ENCODE results near the gene ARFIP2.

GRCh38 chr11:6455070-6455469 is 26.1 kb downstream of the ARFIP2 start:
- TF ChIP-seq CTCF (IDR thresholded peaks at IDR 0.05) = no peak
- TF ChIP-seq ZFX (IDR thresholded peaks at IDR 0.05; ENCODE audit: borderline replicate concordance) = no peak

All from 22Rv1 (cell line).